Epithelial cell of proximal tubule (primary cell): ENCODE data around the gene CRYBG1. TPM values are rescaled to one million over a fixed set of nuclear protein-coding genes. Genes with fewer than 3 reads are reported as not detected.
"Not testable (repeated sequence)": the region's sequence is repeated elsewhere in the genome, so short reads cannot be mapped to it uniquely, and the experiment has no call there.

Experiments used
- DNase-seq: peaks from one replicate; pipeline ENCODE4 v3.0.0-alpha.2; 2011; ENCODE audit warnings: low read depth
- H3K4me3 ChIP-seq: 2 replicates; pipeline ENCODE4 v1.5.1; 2011; ENCODE audit warnings: low read depth, mild to moderate bottlenecking, low read length
- CTCF ChIP-seq: conservative IDR thresholded peaks from 2 replicates; pipeline ENCODE4 v1.5.1; 2012; ENCODE audit warnings: low read depth, mild to moderate bottlenecking, low read length
- total RNA-seq: library from RNA; depleted of rRNA; stranded (reverse); fragments of >200 nt; gene quantifications from 2 replicates; pipeline ENCODE4 v1.2.3, GENCODE V29; 2015

CRYBG1 gene
- total RNA-seq, 1 donor from 2014 or later: 6.5 TPM

- DNase-seq: no peak
- no peak for TF ChIP-seq CTCF
- no peak overlapping the region for H3K4me3 ChIP-seq
These were observed 221.0 kb downstream of the CRYBG1 start for GRCh38 chr6:106581468-106581867.

GRCh38 chr6:106586815-106587415 is 226.4 kb downstream of the CRYBG1 start:
- no peak for DNase-seq
- TF ChIP-seq CTCF: no peak

GRCh38 chr6:106588937-106589336 is 228.4 kb downstream of the CRYBG1 start:
- not testable (repeated sequence) for H3K4me3 ChIP-seq, DNase-seq

More at GRCh38 chr6:106586815-106587415, 226.4 kb downstream of the CRYBG1 start:
- no peak overlapping the region for H3K4me3 ChIP-seq

- DNase-seq: peak; percentile 84
- no peak for TF ChIP-seq CTCF
- no peak overlapping the region for H3K4me3 ChIP-seq
These were observed 230.8 kb downstream of the CRYBG1 start for GRCh38 chr6:106591111-106591825.

DNA sequence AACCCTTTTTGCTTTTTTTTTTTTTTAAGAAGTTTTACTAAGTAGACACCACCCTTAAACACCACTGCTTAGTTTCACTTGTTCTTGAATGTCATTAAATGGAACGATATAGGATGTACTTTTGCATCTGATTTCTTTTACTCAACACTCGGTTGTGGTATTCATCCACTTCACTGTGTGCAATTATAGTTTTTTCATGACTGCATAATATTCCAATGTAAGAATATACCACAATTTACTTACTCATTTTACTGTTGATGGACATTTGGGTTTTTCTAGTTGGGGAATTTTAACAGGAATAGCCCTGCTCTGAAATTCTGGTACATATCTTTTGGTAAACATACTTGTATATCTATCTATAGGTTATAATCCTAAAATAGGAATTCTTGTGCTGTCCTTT is 238.9 kb downstream of the CRYBG1 start:
- TF ChIP-seq CTCF: no peak
- no peak overlapping the region for H3K4me3 ChIP-seq
- no peak for DNase-seq

DNA sequence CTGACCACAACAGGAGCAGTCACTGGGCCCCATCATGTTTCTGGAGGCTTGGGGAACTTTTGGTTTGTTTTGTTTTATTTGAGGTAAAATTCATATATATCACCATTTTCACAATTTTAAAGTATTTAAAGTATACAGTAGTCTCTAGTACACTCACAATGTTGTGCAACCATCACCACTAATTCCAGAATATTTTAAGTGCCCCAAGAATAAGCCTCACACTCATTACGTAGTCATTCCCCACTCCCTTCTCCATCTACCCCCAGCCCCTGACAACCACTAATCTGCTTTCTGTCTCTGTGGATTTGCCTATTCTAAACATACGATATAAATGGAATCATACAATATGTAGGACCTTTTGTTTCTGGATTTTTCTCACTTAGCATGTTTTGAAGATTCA is 239.8 kb downstream of the CRYBG1 start:
- no peak for TF ChIP-seq CTCF
- no peak overlapping the region for H3K4me3 ChIP-seq
- DNase-seq: no peak

GRCh38 chr6:106608080-106608668 is 247.7 kb downstream of the CRYBG1 start:
- no peak for DNase-seq
- TF ChIP-seq CTCF: peak; percentile 80
- H3K4me3 ChIP-seq: no peak overlapping the region
